Type B pancreatic cell (in vitro differentiated cells): ENCODE measurements around the gene HSD17B13. TPM values are rescaled to one million over a fixed set of nuclear protein-coding genes. Genes with fewer than 3 reads are reported as not detected.

Experiments used
- DNase-seq: peaks from one replicate; pipeline ENCODE4 v3.0.0; 2021; ENCODE audit warnings: mixed read lengths; ENCODE audit not compliant: unreplicated experiment; ENCODE audit errors: extremely low spot score
- H3K27ac Mint-ChIP-seq: 2 replicates; pipeline ENCODE4 v1.8.0; 2021; ENCODE audit warnings: mild to moderate bottlenecking, mixed read lengths
- H3K27me3 Mint-ChIP-seq: 2 replicates; pipeline ENCODE4 v1.8.0; 2021; ENCODE audit warnings: mixed read lengths
- H3K36me3 Mint-ChIP-seq: 2 replicates; pipeline ENCODE4 v1.8.0; 2021; ENCODE audit warnings: mixed read lengths
- H3K4me1 Mint-ChIP-seq: one replicate; pipeline ENCODE4 v1.8.0; 2021; ENCODE audit warnings: mixed read lengths; ENCODE audit not compliant: unreplicated experiment
- H3K4me3 Mint-ChIP-seq: 2 replicates; pipeline ENCODE4 v1.8.0; 2021; ENCODE audit warnings: mild to moderate bottlenecking, mixed read lengths
- H3K9me3 Mint-ChIP-seq: 2 replicates; pipeline ENCODE4 v1.8.0; 2021; ENCODE audit warnings: mixed read lengths
- long read RNA-seq: library from polyadenylated mRNA; unstranded; transcript quantifications from one replicate; pipeline ENCODE4 v2.0.0, GENCODE V29; 2020
- total RNA-seq: library from RNA; stranded (reverse); gene quantifications from 2 replicates; pipeline ENCODE4 v1.2.1, GENCODE V29; 2021; ENCODE audit warnings: low replicate concordance
- TF ChIP-seq, protein P1 (sequence below): fragments of 200-600 bp; sonication (generic); conservative IDR thresholded peaks from 2 replicates; pipeline ENCODE4 v1.5.0; 2021; ENCODE audit warnings: antibody characterized with exemption, mild to moderate bottlenecking

The HSD17B13 gene
- 0.12 and 0.17 TPM in 2 replicates for total RNA-seq
- long read RNA-seq = 0 reads

- H3K36me3 Mint-ChIP-seq = no peaks in the 10 kb centered on the region
- no peak for DNase-seq
- H3K9me3 Mint-ChIP-seq = no peaks in the 10 kb centered on the region
- H3K4me1 Mint-ChIP-seq = peaks cover 9% of the 10 kb centered on the region
- no peak within 1 kb of the TSS for H3K4me3 Mint-ChIP-seq
- H3K27me3 Mint-ChIP-seq = no peaks in the 10 kb centered on the region
- TF ChIP-seq, protein P1, sequence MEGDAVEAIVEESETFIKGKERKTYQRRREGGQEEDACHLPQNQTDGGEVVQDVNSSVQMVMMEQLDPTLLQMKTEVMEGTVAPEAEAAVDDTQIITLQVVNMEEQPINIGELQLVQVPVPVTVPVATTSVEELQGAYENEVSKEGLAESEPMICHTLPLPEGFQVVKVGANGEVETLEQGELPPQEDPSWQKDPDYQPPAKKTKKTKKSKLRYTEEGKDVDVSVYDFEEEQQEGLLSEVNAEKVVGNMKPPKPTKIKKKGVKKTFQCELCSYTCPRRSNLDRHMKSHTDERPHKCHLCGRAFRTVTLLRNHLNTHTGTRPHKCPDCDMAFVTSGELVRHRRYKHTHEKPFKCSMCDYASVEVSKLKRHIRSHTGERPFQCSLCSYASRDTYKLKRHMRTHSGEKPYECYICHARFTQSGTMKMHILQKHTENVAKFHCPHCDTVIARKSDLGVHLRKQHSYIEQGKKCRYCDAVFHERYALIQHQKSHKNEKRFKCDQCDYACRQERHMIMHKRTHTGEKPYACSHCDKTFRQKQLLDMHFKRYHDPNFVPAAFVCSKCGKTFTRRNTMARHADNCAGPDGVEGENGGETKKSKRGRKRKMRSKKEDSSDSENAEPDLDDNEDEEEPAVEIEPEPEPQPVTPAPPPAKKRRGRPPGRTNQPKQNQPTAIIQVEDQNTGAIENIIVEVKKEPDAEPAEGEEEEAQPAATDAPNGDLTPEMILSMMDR = no peak
- no peak within 1 kb of the TSS for H3K27ac Mint-ChIP-seq
Observed at GRCh38 chr4:87322754-87323153, at the start of gene HSD17B13. TSS of gene HSD17B13 (minus strand) at chr4:87322882. CDS start at chr4:87322841, 41 bp downstream.

GRCh38 chr4:87370068-87370467, 47.4 kb upstream of the HSD17B13 start:
- no peaks in the 10 kb centered on the region for H3K27me3 Mint-ChIP-seq
- no peak overlapping the region for H3K4me3 Mint-ChIP-seq
- no peaks in the 10 kb centered on the region for H3K4me1 Mint-ChIP-seq
- no peak for DNase-seq
- H3K27ac Mint-ChIP-seq = no peak overlapping the region
- peaks cover 25% of the 10 kb centered on the region for H3K36me3 Mint-ChIP-seq
- H3K9me3 Mint-ChIP-seq = no peaks in the 10 kb centered on the region
- TF ChIP-seq, protein P1 = no peak

GRCh38 chr4:87366521-87367162, 44.0 kb upstream of the HSD17B13 start:
- no peaks in the 10 kb centered on the region for H3K4me1 Mint-ChIP-seq
- no peak overlapping the region for H3K4me3 Mint-ChIP-seq
- H3K9me3 Mint-ChIP-seq = no peaks in the 10 kb centered on the region
- DNase-seq = no peak
- TF ChIP-seq, protein P1 = no peak
- H3K27me3 Mint-ChIP-seq = no peaks in the 10 kb centered on the region
- H3K27ac Mint-ChIP-seq = no peak overlapping the region
- peaks cover 33% of the 10 kb centered on the region for H3K36me3 Mint-ChIP-seq

- Mint-ChIP-seq H3K4me1 (peaks cover 3% of the 10 kb centered on the region), H3K4me3 (no peak overlapping the region), H3K27ac (no peak overlapping the region), H3K9me3 (no peaks in the 10 kb centered on the region), H3K27me3 (no peaks in the 10 kb centered on the region), H3K36me3 (peaks cover 26% of the 10 kb centered on the region)
- no peak for DNase-seq
- TF ChIP-seq, protein P1 = no peak
Observed at GRCh38 chr4:87365348-87365747, 42.7 kb upstream of the HSD17B13 start.

GRCh38 chr4:87363552-87363951, 40.9 kb upstream of the HSD17B13 start:
- Mint-ChIP-seq H3K4me3 (no peak overlapping the region), H3K36me3 (peaks cover 21% of the 10 kb centered on the region), H3K4me1 (peaks cover 5% of the 10 kb centered on the region), H3K9me3 (no peaks in the 10 kb centered on the region), H3K27me3 (no peaks in the 10 kb centered on the region), H3K27ac (no peak overlapping the region)
- TF ChIP-seq, protein P1 = no peak
- DNase-seq = no peak
